Neural cell (in vitro differentiated cells): ENCODE measurements around the gene NPTN. TPM values are rescaled to one million over a fixed set of nuclear protein-coding genes. Genes with fewer than 3 reads are reported as not detected.

Source experiments
- H2AFZ ChIP-seq: fragments of 200-600, 300-800 bp; sonication (generic), shearing (Covaris generic); 2 replicates; pipeline ENCODE4 v1.6.0; 2014; ENCODE audit warnings: low read depth, mild to moderate bottlenecking, antibody characterized with exemption, low read length, moderate library complexity
- H3F3A ChIP-seq: fragments of 200-600 bp; shearing (Covaris generic); 2 replicates; pipeline ENCODE4 v1.6.1; 2016; ENCODE audit warnings: mild to moderate bottlenecking, moderate library complexity, mixed read lengths, antibody characterized with exemption, low read length; ENCODE audit not compliant: insufficient read depth, poor library complexity, severe bottlenecking
- H3K27ac ChIP-seq: fragments of 200-600, 300-800 bp; sonication (generic), shearing (Covaris generic); 2 replicates; pipeline ENCODE4 v1.5.1; 2014; ENCODE audit warnings: mild to moderate bottlenecking, low read length, moderate library complexity
- H3K27me3 ChIP-seq: fragments of 300-800, 200-600 bp; sonication (generic), shearing (Covaris generic); 2 replicates; pipeline ENCODE4 v1.6.0; 2014; ENCODE audit warnings: mild to moderate bottlenecking, low read depth, low read length, moderate library complexity; ENCODE audit not compliant: insufficient read depth
- H3K36me3 ChIP-seq: fragments of 300-800, 200-600 bp; sonication (generic), shearing (Covaris generic); 2 replicates; pipeline ENCODE4 v1.5.1; 2014; ENCODE audit warnings: mild to moderate bottlenecking, antibody characterized with exemption, low read length, moderate library complexity; ENCODE audit not compliant: insufficient read depth
- H3K4me2 ChIP-seq: fragments of 300-800, 200-600 bp; sonication (generic), shearing (Covaris generic); 2 replicates; pipeline ENCODE4 v1.6.0; 2014; ENCODE audit warnings: mild to moderate bottlenecking, low read length
- H3K4me3 ChIP-seq: fragments of 300-800, 200-600 bp; sonication (generic), shearing (Covaris generic); 2 replicates; pipeline ENCODE4 v1.5.1; 2014; ENCODE audit warnings: mild to moderate bottlenecking, low read length, moderate library complexity
- H3K79me2 ChIP-seq: fragments of 200-600 bp; shearing (Covaris generic); replicated peaks from 2 replicates; pipeline ENCODE4 v1.6.0; 2014; ENCODE audit warnings: mild to moderate bottlenecking, low read length, moderate library complexity; ENCODE audit not compliant: insufficient read depth
- H3K9ac ChIP-seq: fragments of 300-800, 200-600 bp; sonication (generic), shearing (Covaris generic); 2 replicates; pipeline ENCODE4 v1.6.1; 2016; ENCODE audit warnings: mild to moderate bottlenecking, low read length, mixed read lengths
- H3K9me2 ChIP-seq: fragments of 200-600 bp; shearing (Covaris generic); 2 replicates; pipeline ENCODE4 v1.6.1; 2016; ENCODE audit warnings: mild to moderate bottlenecking, low read length, mixed read lengths; ENCODE audit not compliant: insufficient read depth
- H3K9me3 ChIP-seq: fragments of 200-600, 300-800 bp; sonication (generic), shearing (Covaris generic); 2 replicates; pipeline ENCODE4 v1.6.1; 2016; ENCODE audit warnings: mild to moderate bottlenecking, mixed run types, low read length, moderate library complexity, mixed read lengths
- H4K20me1 ChIP-seq: fragments of 200-600 bp; shearing (Covaris generic); 2 replicates; pipeline ENCODE4 v1.6.1; 2016; ENCODE audit warnings: mild to moderate bottlenecking, mixed run types; ENCODE audit not compliant: insufficient read depth
- CTCF ChIP-seq: fragments of 450-650 bp; IDR thresholded peaks from 2 replicates; pipeline ENCODE4 v1.5.1; 2014; ENCODE audit warnings: antibody characterized with exemption, mild to moderate bottlenecking, moderate library complexity; ENCODE audit not compliant: poor library complexity, severe bottlenecking
- EP300 ChIP-seq: fragments of 450-650 bp; conservative IDR thresholded peaks from 2 replicates; pipeline ENCODE4 v1.6.1; 2014; ENCODE audit warnings: antibody characterized with exemption, mild to moderate bottlenecking, moderate library complexity; ENCODE audit not compliant: poor library complexity, severe bottlenecking
- EZH2 ChIP-seq: fragments of 200-600, 300-800 bp; shearing (Covaris generic), sonication (generic); IDR thresholded peaks from 2 replicates; pipeline ENCODE4 v1.6.1; 2014; ENCODE audit warnings: antibody characterized with exemption, low read length, borderline replicate concordance, mild to moderate bottlenecking; ENCODE audit not compliant: insufficient read depth, poor library complexity, severe bottlenecking
- MXI1 ChIP-seq: fragments of 450-650 bp; conservative IDR thresholded peaks from 2 replicates; pipeline ENCODE4 v1.6.1; 2014; ENCODE audit warnings: antibody characterized with exemption, mild to moderate bottlenecking; ENCODE audit not compliant: poor library complexity, severe bottlenecking
- POLR2AphosphoS5 ChIP-seq: IDR thresholded peaks from 2 replicates; pipeline ENCODE4 v1.6.1; 2012
- RAD21 ChIP-seq: fragments of 450-650 bp; conservative IDR thresholded peaks from 2 replicates; pipeline ENCODE4 v1.6.1; 2014; ENCODE audit warnings: antibody characterized with exemption, mild to moderate bottlenecking, moderate library complexity
- REST ChIP-seq: IDR thresholded peaks from 2 replicates; pipeline ENCODE4 v1.6.1; 2012; ENCODE audit warnings: borderline replicate concordance
- SMC3 ChIP-seq: fragments of 450-650 bp; conservative IDR thresholded peaks from 2 replicates; pipeline ENCODE4 v1.6.1; 2014; ENCODE audit warnings: antibody characterized with exemption, mild to moderate bottlenecking, moderate library complexity; ENCODE audit not compliant: poor library complexity
- TAF1 ChIP-seq: IDR thresholded peaks from 2 replicates; pipeline ENCODE4 v1.6.1; 2012; ENCODE audit warnings: low read depth
- polyA plus RNA-seq: library from polyadenylated mRNA; depleted of rRNA; stranded (reverse); fragments of >200 nt; gene quantifications from 2 replicates; pipeline ENCODE4 v1.2.3, GENCODE V29; 2014

Gene NPTN
- polyA plus RNA-seq, 1 donor from 2014 or later = 237 TPM

DNA sequence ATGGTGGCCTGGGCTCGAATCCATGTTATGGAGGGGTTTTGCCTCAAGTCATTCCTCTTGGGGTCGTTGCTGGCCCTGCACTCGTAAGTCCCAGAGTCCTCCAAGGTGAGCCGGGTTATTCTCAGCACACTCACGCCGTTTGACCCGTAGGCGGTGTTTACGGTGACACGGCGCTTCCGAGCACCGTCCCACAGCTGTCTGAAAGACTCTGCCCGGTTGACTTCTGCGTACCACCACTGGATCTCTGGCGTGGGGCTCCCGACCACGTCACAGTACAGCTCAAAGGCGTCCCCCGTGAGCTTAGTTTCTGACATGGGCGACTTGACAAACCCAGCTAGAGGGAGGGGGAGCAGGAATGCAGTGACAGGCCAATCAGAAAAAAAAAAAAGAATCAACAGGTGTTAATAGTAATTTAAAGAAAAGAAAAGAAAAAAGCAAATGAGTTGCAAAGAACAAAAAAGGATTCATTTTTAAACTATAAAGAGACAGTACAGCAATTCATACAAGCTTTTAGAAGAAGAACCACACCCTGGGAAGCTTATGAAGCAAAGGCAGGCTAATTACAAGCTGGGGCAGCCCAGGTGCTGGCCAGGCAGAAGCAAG, 36.1 kb downstream of the NPTN start:
- Histone ChIP-seq H3K9me2 (no peaks in the 10 kb centered on the region), H3K9ac (no peak overlapping the region), H3K27ac (no peak overlapping the region), H3K9me3 (no peaks in the 10 kb centered on the region), H3F3A (no peaks in the 10 kb centered on the region), H3K4me2 (no peak overlapping the region), H3K79me2 (peaks cover 32% of the 10 kb centered on the region), H3K36me3 (no peaks in the 10 kb centered on the region), H3K4me3 (no peak overlapping the region), H2AFZ (no peak overlapping the region), H4K20me1 (no peaks in the 10 kb centered on the region), H3K27me3 (no peaks in the 10 kb centered on the region)
- no peak for TF ChIP-seq CTCF
- no peak for TF ChIP-seq POLR2AphosphoS5
- no peak for TF ChIP-seq EP300
- TF ChIP-seq TAF1 = no peak
- no peak for TF ChIP-seq MXI1

GRCh38 chr15:73596174-73596573, 37.0 kb downstream of the NPTN start:
- no peak for TF ChIP-seq RAD21
- no peak for TF ChIP-seq SMC3
- no peaks in the 10 kb centered on the region for H3K9me2 ChIP-seq
- no peaks in the 10 kb centered on the region for H3F3A ChIP-seq
- H3K36me3 ChIP-seq = no peaks in the 10 kb centered on the region
- no peak overlapping the region for H3K4me3 ChIP-seq
- no peak overlapping the region for H3K4me2 ChIP-seq
- H3K27ac ChIP-seq = no peak overlapping the region
- no peak overlapping the region for H2AFZ ChIP-seq
- H3K79me2 ChIP-seq = peaks cover 33% of the 10 kb centered on the region
- H3K9ac ChIP-seq = no peak overlapping the region
- no peaks in the 10 kb centered on the region for H4K20me1 ChIP-seq
- no peaks in the 10 kb centered on the region for H3K27me3 ChIP-seq
- H3K9me3 ChIP-seq = no peaks in the 10 kb centered on the region

- H3K36me3 ChIP-seq = no peaks in the 10 kb centered on the region
- TF ChIP-seq SMC3 = no peak
- H3K9ac ChIP-seq = no peak overlapping the region
- no peak overlapping the region for H2AFZ ChIP-seq
- H3K9me3 ChIP-seq = no peaks in the 10 kb centered on the region
- H3F3A ChIP-seq = no peaks in the 10 kb centered on the region
- H3K4me2 ChIP-seq = no peak overlapping the region
- no peak overlapping the region for H3K27ac ChIP-seq
- peaks cover 25% of the 10 kb centered on the region for H3K79me2 ChIP-seq
- no peaks in the 10 kb centered on the region for H4K20me1 ChIP-seq
- no peaks in the 10 kb centered on the region for H3K9me2 ChIP-seq
- H3K4me3 ChIP-seq = no peak overlapping the region
- no peaks in the 10 kb centered on the region for H3K27me3 ChIP-seq
Observed at GRCh38 chr15:73594109-73594508, 39.1 kb downstream of the NPTN start.

GRCh38 chr15:73593304-73594074, 39.7 kb downstream of the NPTN start:
- no peaks in the 10 kb centered on the region for H3K27me3 ChIP-seq
- H3K79me2 ChIP-seq = peaks cover 24% of the 10 kb centered on the region
- no peak overlapping the region for H2AFZ ChIP-seq
- H3F3A ChIP-seq = no peaks in the 10 kb centered on the region
- no peaks in the 10 kb centered on the region for H3K36me3 ChIP-seq
- no peak overlapping the region for H3K27ac ChIP-seq
- no peaks in the 10 kb centered on the region for H4K20me1 ChIP-seq
- H3K4me3 ChIP-seq = no peak overlapping the region
- H3K9me2 ChIP-seq = no peaks in the 10 kb centered on the region
- TF ChIP-seq SMC3 (no peak), POLR2AphosphoS5 (no peak), TAF1 (no peak), REST (no peak), CTCF (no peak), RAD21 (no peak), EZH2 (no peak), EP300 (no peak), MXI1 (no peak)
- H3K9me3 ChIP-seq = no peaks in the 10 kb centered on the region
- no peak overlapping the region for H3K4me2 ChIP-seq
- H3K9ac ChIP-seq = no peak overlapping the region
